H1 (cell line): ENCODE data around the gene SYK. TPM values are rescaled to one million over a fixed set of nuclear protein-coding genes. Genes with fewer than 3 reads are reported as not detected.

Source experiments
- CTCF ChIA-PET: fragments of 300-600 bp; sonication (Branson Sonifier 250); formaldehyde crosslinking; loops from one replicate; lab custom pipeline; 2021; ENCODE audit not compliant: partially characterized antibody; lab: Charles Lee
- POLR2A ChIA-PET: fragments of 300-600 bp; sonication (Branson Sonifier 250); formaldehyde crosslinking; loops from one replicate; lab custom pipeline; 2021; ENCODE audit warnings: inconsistent platforms; ENCODE audit not compliant: partially characterized antibody; lab: Charles Lee
- DNase-seq, 2 experiments: peaks; one replicate each; pipeline versions ENCODE4 v3.0.0 to v3.0.0-alpha.2; 2010 to 2022; ENCODE audit warnings: low spot score in 2 of 2, low read depth in 1 of 2, mixed read lengths in 1 of 2
- FAIRE-seq: peaks from 2 replicates; lab custom pipeline; 2011; peaks lifted over from hg19 to GRCh38; lab: Jason Lieb, UNC
- H2AFZ ChIP-seq: 2 replicates; pipeline ENCODE4 v1.8.1; 2012; ENCODE audit warnings: low read length, inconsistent platforms
- H2AK5ac ChIP-seq: 2 replicates; pipeline ENCODE4 v1.6.1; 2013; ENCODE audit warnings: low read depth, low read length
- H2BK120ac ChIP-seq: replicated peaks from 2 replicates; pipeline ENCODE3; 2013; ENCODE audit warnings: low read depth, low read length, inconsistent platforms
- H2BK12ac ChIP-seq: 2 replicates; pipeline ENCODE4 v1.6.1; 2013; ENCODE audit warnings: low read depth, low read length
- H2BK15ac ChIP-seq: 2 replicates; pipeline ENCODE4 v1.6.1; 2013; ENCODE audit warnings: low read length
- H2BK20ac ChIP-seq: 2 replicates; pipeline ENCODE4 v1.6.1; 2013; ENCODE audit warnings: low read length
- H2BK5ac ChIP-seq: 2 replicates; pipeline ENCODE4 v1.6.1; 2013; ENCODE audit warnings: low read depth, low read length
- H3K14ac ChIP-seq: 2 replicates; pipeline ENCODE4 v1.6.1; 2013; ENCODE audit warnings: inconsistent platforms; ENCODE audit not compliant: insufficient read length
- H3K18ac ChIP-seq: 2 replicates; pipeline ENCODE4 v1.6.1; 2013; ENCODE audit warnings: low read length; ENCODE audit errors: extremely low read depth
- H3K23ac ChIP-seq: 2 replicates; pipeline ENCODE4 v1.6.1; 2013; ENCODE audit warnings: inconsistent platforms; ENCODE audit not compliant: insufficient read length
- H3K23me2 ChIP-seq: 2 replicates; pipeline ENCODE4 v1.6.1; 2013; ENCODE audit warnings: low read depth, low read length
- H3K27ac ChIP-seq: 2 replicates; pipeline ENCODE4 v1.6.1; 2011; ENCODE audit warnings: low read depth, low read length, inconsistent platforms
- H3K27me3 ChIP-seq, 4 experiments: replicated peaks in 1 of 4; 1 replicate in 1 of 4; 2 replicates in 3 of 4; pipeline versions ENCODE4 v1.6.1 to v1.8.1; 2011 to 2013; ENCODE audit warnings: low read length in 3 of 4, mild to moderate bottlenecking in 3 of 4, inconsistent platforms in 2 of 4, mixed read lengths in 2 of 4, moderate library complexity in 1 of 4; ENCODE audit not compliant: control insufficient read depth in 3 of 4, insufficient read depth in 3 of 4; ENCODE audit errors: extremely low read depth in 1 of 4
- H3K36me3 ChIP-seq, 4 experiments: 2 replicates each; pipeline versions ENCODE4 v1.6.1 to v1.8.1; 2011 to 2013; ENCODE audit warnings: mild to moderate bottlenecking in 4 of 4, low read length in 3 of 4, moderate library complexity in 2 of 4, control low read depth in 1 of 4, inconsistent platforms in 1 of 4; ENCODE audit not compliant: insufficient read depth in 4 of 4, control insufficient read depth in 2 of 4
- H3K4ac ChIP-seq: replicated peaks from 2 replicates; pipeline ENCODE3; 2013; ENCODE audit warnings: low read length, low read depth, mixed read lengths, inconsistent platforms; ENCODE audit not compliant: insufficient read length
- H3K4me1 ChIP-seq, 4 experiments: replicated peaks in 1 of 4; 1 replicate in 1 of 4; 2 replicates in 3 of 4; pipeline versions ENCODE4 v1.6.1 to v1.8.1; 2011 to 2013; ENCODE audit warnings: low read length in 3 of 4, inconsistent platforms in 2 of 4, mixed read lengths in 1 of 4; ENCODE audit not compliant: insufficient read depth in 4 of 4, control insufficient read depth in 3 of 4
- H3K4me2 ChIP-seq, 2 experiments: 2 replicates each; pipeline versions ENCODE4 v1.6.1 to v1.8.1; 2011 to 2013; ENCODE audit warnings: low read depth in 2 of 2, low read length in 2 of 2, control low read depth in 1 of 2, inconsistent platforms in 1 of 2, mild to moderate bottlenecking in 1 of 2; ENCODE audit not compliant: insufficient read depth in 1 of 2
- H3K4me3 ChIP-seq, 4 experiments: fragments of 200-600, 300-600 bp in 1 of 4; sonication (generic), shearing (Covaris generic), sonication (Bioruptor Twin) in 1 of 4; 2 replicates each; pipeline versions ENCODE4 v1.5.1 to v1.8.1; 2011 to 2016; ENCODE audit warnings: low read length in 4 of 4, low read depth in 3 of 4, control low read depth in 2 of 4, inconsistent platforms in 2 of 4, mild to moderate bottlenecking in 2 of 4, mixed read lengths in 1 of 4, moderate library complexity in 1 of 4; ENCODE audit not compliant: insufficient read depth in 2 of 4; ENCODE audit errors: extremely low read depth in 1 of 4
- H3K56ac ChIP-seq: replicated peaks from 2 replicates; pipeline ENCODE3; 2013; ENCODE audit warnings: low read depth, mild to moderate bottlenecking, mixed read lengths, low read length, inconsistent platforms; ENCODE audit not compliant: insufficient read length
- H3K79me1 ChIP-seq: 2 replicates; pipeline ENCODE4 v1.6.1; 2013; ENCODE audit warnings: low read depth, low read length, control low read depth
- H3K79me2 ChIP-seq, 2 experiments: 2 replicates each; pipeline versions ENCODE4 v1.6.1 to v1.8.1; 2012 to 2013; ENCODE audit warnings: low read length in 2 of 2, mild to moderate bottlenecking in 2 of 2, inconsistent platforms in 1 of 2; ENCODE audit not compliant: insufficient read depth in 2 of 2, control insufficient read depth in 1 of 2
- H3K9ac ChIP-seq, 4 experiments: replicated peaks in 1 of 4; 1 replicate in 1 of 4; 2 replicates in 3 of 4; pipeline versions ENCODE4 v1.6.1 to v1.8.1; 2011 to 2013; ENCODE audit warnings: low read depth in 3 of 4, low read length in 3 of 4, control low read depth in 2 of 4, mild to moderate bottlenecking in 2 of 4, moderate library complexity in 2 of 4, inconsistent platforms in 1 of 4; ENCODE audit errors: extremely low read depth in 1 of 4
- H3K9me3 ChIP-seq, 2 experiments: 2 replicates each; pipeline versions ENCODE4 v1.6.1 to v1.8.1; 2012 to 2013; ENCODE audit warnings: mild to moderate bottlenecking in 2 of 2, moderate library complexity in 2 of 2, control low read depth in 1 of 2, inconsistent platforms in 1 of 2, low read depth in 1 of 2, low read length in 1 of 2, mixed read lengths in 1 of 2; ENCODE audit not compliant: insufficient read depth in 2 of 2
- H4K20me1 ChIP-seq, 2 experiments: replicated peaks in 1 of 2; 2 replicates each; pipeline versions ENCODE3 to v1.8.1; 2011 to 2013; ENCODE audit warnings: inconsistent platforms in 2 of 2, low read length in 2 of 2, mild to moderate bottlenecking in 1 of 2; ENCODE audit not compliant: insufficient read depth in 2 of 2, control insufficient read depth in 1 of 2
- H4K5ac ChIP-seq: 2 replicates; pipeline ENCODE4 v1.6.1; 2013; ENCODE audit warnings: low read length, low read depth, mixed read lengths, inconsistent platforms; ENCODE audit not compliant: insufficient read length
- H4K8ac ChIP-seq: 2 replicates; pipeline ENCODE4 v1.8.0; 2013; ENCODE audit warnings: mild to moderate bottlenecking, moderate library complexity, low read length, inconsistent platforms; ENCODE audit not compliant: insufficient read depth; ENCODE audit errors: extremely low read depth
- H4K91ac ChIP-seq: replicated peaks from 2 replicates; pipeline ENCODE3; 2013; ENCODE audit warnings: low read length, mixed read lengths, inconsistent platforms; ENCODE audit not compliant: insufficient read length
- GABPA ChIP-seq: IDR thresholded peaks from 2 replicates; pipeline ENCODE4 v1.6.1; 2011; ENCODE audit warnings: mild to moderate bottlenecking, low read length, moderate library complexity, borderline replicate concordance; ENCODE audit not compliant: insufficient read depth
- WGBS, 2 experiments: shearing (Covaris generic) in 1 of 2; methylation state at CpG; one replicate each; pipeline versions ENCODE4 v1.1.6 to v1.1.7; 2013 to 2015; ENCODE audit warnings: low lambda C conversion rate in 2 of 2, mixed read lengths in 2 of 2, inconsistent platforms in 1 of 2, low coverage in 1 of 2, missing lambda C conversion rate in 1 of 2; ENCODE audit not compliant: insufficient replicate concordance in 2 of 2, insufficient coverage in 1 of 2, insufficient read length in 1 of 2; ENCODE audit errors: extremely low coverage in 1 of 2, missing lambda C conversion rate in 1 of 2; 5-methylcytosine and 5-hydroxymethylcytosine counted together
- polyA plus RNA-seq, 7 experiments: library from polyadenylated mRNA; depleted of rRNA in 3 of 7; stranded (reverse) in 5 of 7; unstranded in 2 of 7; fragments of >200 nt in 5 of 7; fragments of 200-250 nt in 2 of 7; gene quantifications; 1 replicate in 5 of 7; 2 replicates in 1 of 7; 4 replicates in 1 of 7; pipeline versions ENCODE4 v1.2.1 to v1.2.3, GENCODE V29; 2011 to 2013; ENCODE audit warnings: missing spikeins in 2 of 7, mixed read lengths in 2 of 7
- total RNA-seq: library from RNA; stranded (reverse); fragmentation: NEBNext Ultra II Directional; extraction: Animal tissue kit (Norgen Biotek cat#: 25700); gene quantifications from 2 replicates; pipeline ENCODE4 v1.2.1, GENCODE V29; 2021

Gene SYK
- total and polyA plus RNA-seq, 2 of the 8 experiments (the other 6 are each of a cell fraction or from before 2014, with no cell fraction given), result 1.5 to 4.4 TPM

DNA sequence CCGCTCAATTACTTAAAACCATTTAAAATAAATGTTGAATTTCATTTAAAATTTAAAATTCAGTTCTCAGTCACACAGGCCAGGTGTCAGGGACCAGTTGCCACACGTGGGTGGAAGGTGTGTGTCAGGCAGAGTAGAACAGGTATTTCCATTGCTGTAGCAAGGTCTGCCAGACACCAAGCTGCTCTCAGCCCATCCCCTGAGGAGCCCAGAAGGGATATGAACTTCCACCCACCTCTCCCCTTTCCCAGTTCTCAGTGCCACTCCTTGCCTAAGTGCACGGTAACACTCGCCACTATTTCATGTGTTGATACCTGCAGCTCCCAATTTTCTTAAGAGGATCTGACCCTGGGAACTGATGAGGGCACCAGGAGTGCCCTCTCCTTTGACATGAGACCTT, 12.7 kb downstream of the SYK start:
- Histone ChIP-seq H2BK120ac (no peak overlapping the region), H3K9me3 (no peaks in the 10 kb centered on the region), H3K18ac (no peak overlapping the region; the same call in 1 of the 2 replicates), H3K23ac (no peak overlapping the region), H3K4me2 (no peak overlapping the region), H3K4me1 (no peaks in the 10 kb centered on the region; a peak in 3 of 7 replicates), H4K5ac (no peak overlapping the region), H2AK5ac (no peak overlapping the region), H3K23me2 (no peaks in the 10 kb centered on the region), H4K91ac (no peak overlapping the region), H3K56ac (no peak overlapping the region), H3K79me1 (no peaks in the 10 kb centered on the region; the same call in 1 of the 2 replicates), H2BK15ac (no peak overlapping the region), H3K9ac (no peak overlapping the region), H4K20me1 (peaks cover 0 to 2% of the 10 kb centered on the region in 2 experiments), H2BK5ac (no peak overlapping the region), H2AFZ (no peak overlapping the region), H3K79me2 (no peaks in the 10 kb centered on the region), H2BK20ac (no peak overlapping the region), H4K8ac (no peak overlapping the region), H3K4ac (no peak overlapping the region), H3K27ac (no peak overlapping the region), H2BK12ac (no peak overlapping the region), H3K36me3 (no peaks in the 10 kb centered on the region), H3K4me3 (no peak overlapping the region), H3K27me3 (peaks cover 0 to 6% (median 0%) of the 10 kb centered on the region in 4 experiments; a peak in 3 of 7 replicates), H3K14ac (no peak overlapping the region)
- no peak for DNase-seq
- POLR2A ChIA-PET, result no interaction called here
- no peak for FAIRE-seq
- CTCF ChIA-PET, result interaction anchor here (1.2 kb wide), 1 partner anchor 10 kb away, joined by 4 read pairs; no protein-coding TSS in a partner anchor
- 93% methylated on average over 4 of the region's 4 CpGs; no CpG with 5 or more reads in 1 of the 2 experiments for WGBS, 2 experiments
- TF ChIP-seq GABPA, result no peak
- TF ChIP-seq, all 59 proteins: peak for 0
